Keratinocyte (primary cell): ENCODE data around the gene TMEM38A. TPM values are rescaled to one million over a fixed set of nuclear protein-coding genes. Genes with fewer than 3 reads are reported as not detected.

Experiments used
- DNase-seq: peaks from one replicate; pipeline ENCODE4 v3.0.0-alpha.2; 2011; ENCODE audit warnings: low read depth, missing footprints, low spot score
- FAIRE-seq: peaks from 2 replicates; lab custom pipeline; 2011; peaks lifted over from hg19 to GRCh38; lab: Jason Lieb, UNC
- H2AFZ ChIP-seq: 2 replicates; pipeline ENCODE4 v1.6.0; 2012; ENCODE audit warnings: low read length, control low read depth, inconsistent platforms; ENCODE audit not compliant: control insufficient read depth
- H3K27ac ChIP-seq: 2 replicates; pipeline ENCODE4 v1.5.1; 2011; ENCODE audit warnings: low read length; ENCODE audit not compliant: control insufficient read depth, insufficient read depth
- H3K27me3 ChIP-seq: 3 replicates; pipeline ENCODE4 v1.6.0; 2011; ENCODE audit warnings: low read length; ENCODE audit not compliant: control insufficient read depth, insufficient read depth; ENCODE audit errors: extremely low read depth
- H3K36me3 ChIP-seq, 2 experiments: 2 replicates in 1 of 2; 3 replicates in 1 of 2; pipeline ENCODE4 v1.5.1; 2011; ENCODE audit warnings: low read length in 2 of 2, mild to moderate bottlenecking in 1 of 2; ENCODE audit not compliant: control insufficient read depth in 2 of 2, insufficient read depth in 2 of 2; ENCODE audit errors: extremely low read depth in 1 of 2
- H3K4me1 ChIP-seq: 3 replicates; pipeline ENCODE4 v1.5.1; 2011; ENCODE audit warnings: low read length; ENCODE audit not compliant: control insufficient read depth, insufficient read depth; ENCODE audit errors: extremely low read depth
- H3K4me2 ChIP-seq: 3 replicates; pipeline ENCODE4 v1.6.0; 2011; ENCODE audit warnings: low read depth, low read length; ENCODE audit not compliant: control insufficient read depth, insufficient read depth; ENCODE audit errors: extremely low read depth
- H3K4me3 ChIP-seq, 3 experiments: fragments of 200-600 bp in 1 of 3; sonication (generic) in 1 of 3; 2 replicates in 2 of 3; 3 replicates in 1 of 3; pipeline ENCODE4 v1.5.1; 2011 to 2016; ENCODE audit warnings: low read length in 3 of 3, mild to moderate bottlenecking in 3 of 3, control low read depth in 2 of 3, inconsistent platforms in 1 of 3, low read depth in 1 of 3, mixed read lengths in 1 of 3, mixed run types in 1 of 3, moderate library complexity in 1 of 3; ENCODE audit not compliant: control insufficient read depth in 2 of 3, insufficient read depth in 2 of 3; ENCODE audit errors: extremely low read depth in 1 of 3
- H3K79me2 ChIP-seq: 2 replicates; pipeline ENCODE4 v1.6.0; 2012; ENCODE audit warnings: low read length; ENCODE audit not compliant: control insufficient read depth, insufficient read depth
- H3K9ac ChIP-seq: 3 replicates; pipeline ENCODE4 v1.6.0; 2011; ENCODE audit warnings: low read length; ENCODE audit not compliant: control insufficient read depth, insufficient read depth; ENCODE audit errors: extremely low read depth
- H3K9me1 ChIP-seq: 3 replicates; pipeline ENCODE4 v1.6.0; 2011; ENCODE audit warnings: low read length; ENCODE audit not compliant: control insufficient read depth, insufficient read depth; ENCODE audit errors: extremely low read depth
- H3K9me3 ChIP-seq: 2 replicates; pipeline ENCODE4 v1.5.1; 2012; ENCODE audit warnings: low read depth, low read length; ENCODE audit not compliant: control insufficient read depth
- H4K20me1 ChIP-seq: 3 replicates; pipeline ENCODE4 v1.6.0; 2011; ENCODE audit warnings: low read length; ENCODE audit not compliant: control insufficient read depth, insufficient read depth; ENCODE audit errors: extremely low read depth
- CTCF ChIP-seq, 3 experiments: IDR thresholded peaks in 1 of 3; conservative IDR thresholded peaks in 1 of 3; optimal IDR thresholded peaks in 1 of 3; 2 replicates in 2 of 3; 3 replicates in 1 of 3; pipeline versions ENCODE3 to v1.5.1; 2011; ENCODE audit warnings: low read length in 3 of 3, mild to moderate bottlenecking in 3 of 3, moderate library complexity in 2 of 3, control low read depth in 1 of 3, inconsistent platforms in 1 of 3; ENCODE audit not compliant: insufficient read depth in 2 of 3; ENCODE audit errors: extremely low read depth in 1 of 3
- EZH2 ChIP-seq: IDR thresholded peaks from one replicate; pipeline ENCODE4 v1.6.1; 2012; ENCODE audit warnings: inconsistent platforms, mild to moderate bottlenecking, low read length, moderate library complexity
- dilution Hi-C: fragments of 300-500 bp; cut with MboI; formaldehyde crosslinking; loops from one replicate; pipeline ENCODE4 v1.7.0; 2020; ENCODE audit warnings: low sequenced_read_pairs; ENCODE audit not compliant: extremely low pct_ligation_motif_present
- polyA plus RNA-seq, 5 experiments: library from polyadenylated mRNA; depleted of rRNA in 3 of 5; stranded (reverse) in 3 of 5; stranded (forward) in 1 of 5; unstranded in 1 of 5; fragments of >200 nt; gene quantifications; 1 replicate in 1 of 5; 2 replicates in 3 of 5; 3 replicates in 1 of 5; pipeline versions ENCODE4 v1.2.1 to v1.2.3, GENCODE V29; 2011 to 2012; ENCODE audit warnings: missing spikeins in 2 of 5, low read depth in 1 of 5, low replicate concordance in 1 of 5

The TMEM38A gene
- polyA plus RNA-seq, 1 donor (not counting 4 experiments of a cell fraction or from before 2014, with no cell fraction given): 2.5 TPM

GRCh38 chr19:16623066-16623465 lies 37.9 kb upstream of the TMEM38A start:
- FAIRE-seq: no peak
- no peaks in the 10 kb centered on the region for H3K27me3 ChIP-seq

GRCh38 chr19:16623576-16623975 lies 37.4 kb upstream of the TMEM38A start:
- H4K20me1 ChIP-seq: peaks cover 41% of the 10 kb centered on the region

More at GRCh38 chr19:16623066-16623465, 37.9 kb upstream of the TMEM38A start:
- Histone ChIP-seq H3K79me2 (peaks cover 97% of the 10 kb centered on the region), H3K9ac (no peak overlapping the region), H4K20me1 (peaks cover 44% of the 10 kb centered on the region), H3K4me3 (no peak overlapping the region), H3K9me3 (no peaks in the 10 kb centered on the region), H3K27ac (no peak overlapping the region), H3K4me2 (no peak overlapping the region), H3K36me3 (peaks cover 20 to 25% of the 10 kb centered on the region in 2 experiments), H3K9me1 (peaks cover 6% of the 10 kb centered on the region), H3K4me1 (peaks cover 9% of the 10 kb centered on the region), H2AFZ (no peak overlapping the region)
- no peak for DNase-seq
- TF ChIP-seq EZH2 (no peak), CTCF (optimal IDR thresholded peaks at IDR 0.05 in 1 of 3, IDR thresholded peaks at IDR 0.05 in 1 of 3, conservative IDR thresholded peaks at IDR 0.05 in 1 of 3; ENCODE audit: extremely low read depth in 1 of 3, insufficient read depth in 2 of 3, low read length in 3 of 3) (no peak)
- dilution Hi-C loops: no loop called here

More at GRCh38 chr19:16623576-16623975, 37.4 kb upstream of the TMEM38A start:
- FAIRE-seq (no peak), DNase-seq (no peak)
- Histone ChIP-seq H3K36me3 (peaks cover 17 to 25% of the 10 kb centered on the region in 2 experiments), H3K27me3 (no peaks in the 10 kb centered on the region), H3K79me2 (peaks cover 92% of the 10 kb centered on the region), H3K9me3 (no peaks in the 10 kb centered on the region), H3K9ac (no peak overlapping the region), H3K4me3 (no peak overlapping the region), H2AFZ (no peak overlapping the region), H3K4me1 (peaks cover 9% of the 10 kb centered on the region), H3K27ac (no peak overlapping the region), H3K4me2 (no peak overlapping the region), H3K9me1 (peaks cover 6% of the 10 kb centered on the region)
- dilution Hi-C loops: no loop called here
- no peak for TF ChIP-seq EZH2
- no peak for TF ChIP-seq CTCF (optimal IDR thresholded peaks at IDR 0.05 in 1 of 3, IDR thresholded peaks at IDR 0.05 in 1 of 3, conservative IDR thresholded peaks at IDR 0.05 in 1 of 3; ENCODE audit: extremely low read depth in 1 of 3, insufficient read depth in 2 of 3, low read length in 3 of 3)
